Hippocampal formation (tissue), 2 donors: ENCODE measurements around the gene AFF4.
"Not testable (repeated sequence)": the region's sequence is repeated elsewhere in the genome, so short reads cannot be mapped to it uniquely, and the experiment has no call there.

Experiments
- DNase-seq, 2 donors: peaks; one replicate each; lab custom pipeline; 2025; lab: John Stamatoyannopoulos, UW

Gene AFF4

GRCh38 chr5:132963171-132964104 lies at the start of gene AFF4:
Gene AFF4 (minus strand): TSS chr5:132963634. CDS start chr5:132937189, 26,445 bp downstream.
- peak; percentile 90 to 96 for DNase-seq

- DNase-seq = not testable (repeated sequence)
Measured at GRCh38 chr5:133008455-133008854, 45.0 kb upstream of the AFF4 start.

- no peak for DNase-seq
Measured at GRCh38 chr5:133006653-133007052, 43.2 kb upstream of the AFF4 start.

GRCh38 chr5:132999246-132999645 lies 35.8 kb upstream of the AFF4 start:
- DNase-seq = no peak

GRCh38 chr5:132998556-132998955 lies 35.1 kb upstream of the AFF4 start:
- DNase-seq = no peak

- no peak for DNase-seq
Measured at GRCh38 chr5:132996307-132996706, 32.9 kb upstream of the AFF4 start.

- DNase-seq = no peak
Measured at GRCh38 chr5:132987531-132988408, 24.3 kb upstream of the AFF4 start.

GRCh38 chr5:132982971-132983370 lies 19.5 kb upstream of the AFF4 start:
- DNase-seq = not testable (repeated sequence)

- DNase-seq = no peak
Measured at GRCh38 chr5:132981288-132981687, 17.9 kb upstream of the AFF4 start.

- no peak for DNase-seq
Measured at GRCh38 chr5:132979976-132980375, 16.5 kb upstream of the AFF4 start.

- DNase-seq = no peak
Measured at GRCh38 chr5:132979367-132979940, 16.0 kb upstream of the AFF4 start.

GRCh38 chr5:132976852-132977251 lies 13.4 kb upstream of the AFF4 start:
- DNase-seq = no peak

- not testable (repeated sequence) for DNase-seq
Measured at GRCh38 chr5:132972436-132972828, 9.0 kb upstream of the AFF4 start.

GRCh38 chr5:132971483-132972435 lies 8.3 kb upstream of the AFF4 start:
- no peak for DNase-seq

GRCh38 chr5:132965120-132965519 lies 1.7 kb upstream of the AFF4 start:
- no peak for DNase-seq

- DNase-seq = peak in 1 of 2 donors; percentile 61
Measured at GRCh38 chr5:132962429-132963021, 909 bp downstream of the AFF4 start.

- no peak for DNase-seq
Measured at GRCh38 chr5:132961887-132962286, 1.5 kb downstream of the AFF4 start.

GRCh38 chr5:132961123-132961815 lies 2.2 kb downstream of the AFF4 start:
- not testable (repeated sequence) for DNase-seq

GRCh38 chr5:132956166-132956799 lies 7.2 kb downstream of the AFF4 start:
- not testable (repeated sequence) for DNase-seq
